GM19372 (cell line): ENCODE results near the gene CORO2A.

ENCODE experiments used
- ATAC-seq: cut with Tn5 transposase; IDR thresholded peaks from one replicate; pipeline ENCODE4 v1.9.1; 2021; ENCODE audit warnings: mild to moderate bottlenecking, low read depth, moderate library complexity; ENCODE audit not compliant: unreplicated experiment

Gene CORO2A

GRCh38 chr9:98173181-98173580, 19.3 kb downstream of the CORO2A start:
- ATAC-seq: no peak

DNA sequence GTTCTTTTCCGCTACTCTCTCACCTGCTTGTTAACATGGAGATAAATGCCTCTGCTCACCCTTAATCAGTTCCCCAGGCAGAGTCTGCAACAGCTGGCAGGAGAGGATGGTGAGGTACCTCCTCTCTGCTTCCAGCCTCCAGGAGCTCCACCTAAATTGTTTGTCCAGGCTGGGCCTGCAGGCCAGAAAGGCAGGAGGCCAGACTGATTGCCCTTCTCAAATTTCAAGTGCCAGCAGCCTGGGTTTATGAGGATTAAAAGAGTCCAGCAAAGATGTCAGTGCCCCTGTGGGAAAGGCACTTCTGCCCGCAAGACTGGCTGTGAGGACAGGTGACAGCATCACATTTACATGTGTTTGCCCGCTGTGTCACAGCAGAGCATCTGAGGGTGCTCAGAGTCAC, 19.8 kb downstream of the CORO2A start:
- no peak for ATAC-seq

DNA sequence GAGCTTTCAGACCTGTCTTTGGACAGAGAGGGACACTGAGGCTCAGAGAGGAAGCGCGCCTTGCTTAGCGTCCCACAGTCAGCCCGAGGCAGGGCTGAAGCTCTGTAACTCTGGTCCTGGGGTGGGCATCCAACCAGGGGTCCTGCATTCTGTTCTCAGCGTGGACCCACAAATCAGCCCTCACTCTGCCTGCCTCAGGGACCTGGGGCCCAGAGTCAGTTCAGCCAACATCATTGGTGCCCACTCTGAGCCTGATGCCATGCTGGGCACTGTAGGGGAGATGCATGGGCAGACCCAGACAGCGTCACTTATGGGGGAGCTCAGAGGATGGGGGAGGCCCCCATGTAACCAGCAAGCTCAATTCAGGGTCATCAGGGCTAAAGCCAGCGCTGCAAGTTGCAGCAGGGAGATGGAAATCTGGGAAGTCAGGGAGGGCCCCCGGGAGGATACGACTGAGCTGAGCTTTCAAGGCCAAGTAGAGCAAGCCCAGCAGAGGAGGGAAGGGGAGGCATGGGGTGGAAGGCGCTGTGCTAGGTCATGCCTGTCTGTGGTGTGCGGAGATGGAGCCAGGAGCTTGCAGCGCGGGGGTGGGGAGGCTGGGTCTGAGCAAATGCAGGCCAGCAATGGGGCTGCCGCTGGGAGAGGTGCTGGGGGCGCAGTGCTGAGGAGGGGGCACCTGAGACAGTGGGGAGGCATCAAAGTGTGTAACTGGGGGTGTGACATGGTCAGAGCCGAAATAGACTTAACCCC, 21.1 kb downstream of the CORO2A start:
- ATAC-seq: no peak

DNA sequence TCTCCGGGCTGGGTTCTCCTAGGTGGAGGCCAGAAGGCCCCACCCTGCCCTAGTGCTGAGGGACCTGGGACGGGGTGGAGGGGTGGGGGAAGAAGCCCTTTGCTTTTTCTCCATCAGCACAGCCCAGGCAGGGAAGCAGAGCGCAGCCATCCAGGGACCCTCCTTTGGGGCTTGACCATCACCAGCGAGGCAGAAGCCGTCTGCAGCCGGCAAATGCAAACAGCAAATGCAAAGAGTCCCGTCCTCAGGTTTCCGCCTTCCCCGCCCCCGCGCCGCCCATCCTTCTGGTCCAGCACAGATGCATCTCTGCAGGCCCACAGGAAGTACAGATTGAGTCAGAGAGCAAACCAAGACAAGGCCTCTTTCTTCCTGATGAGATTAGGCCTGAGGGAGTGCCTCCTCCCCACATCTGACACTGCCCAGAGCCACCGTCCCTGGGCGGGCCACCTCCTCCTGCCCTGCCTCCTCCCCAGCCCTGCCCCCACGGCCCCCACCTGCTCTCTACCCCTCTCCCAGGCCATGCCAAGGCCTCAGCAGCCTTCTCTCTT, 23.4 kb downstream of the CORO2A start:
- peak; percentile 98 for ATAC-seq

- ATAC-seq: no peak
Measured at GRCh38 chr9:98168153-98168780, 24.2 kb downstream of the CORO2A start.

GRCh38 chr9:98164912-98165311, 27.5 kb downstream of the CORO2A start:
- no peak for ATAC-seq

DNA sequence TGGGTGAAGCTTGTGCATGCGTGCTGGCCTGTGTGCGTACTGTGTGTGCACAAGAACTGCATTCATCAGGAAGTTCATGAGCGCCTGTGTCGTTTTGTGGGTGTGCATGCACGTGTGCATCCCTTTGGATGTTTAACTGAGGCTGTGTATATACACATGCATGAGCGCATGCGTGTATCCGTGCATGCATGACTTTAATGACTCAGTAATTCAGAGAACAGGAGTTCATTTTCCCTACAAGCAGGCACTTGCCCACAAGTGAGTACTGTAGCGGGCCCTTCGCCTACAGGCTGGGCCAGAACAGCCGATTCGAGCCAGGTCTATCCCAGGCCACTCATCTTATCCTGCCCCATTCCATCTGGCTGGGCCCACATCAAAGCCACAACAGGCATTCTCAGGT, 29.8 kb downstream of the CORO2A start:
- no peak for ATAC-seq

- ATAC-seq: no peak
Measured at GRCh38 chr9:98161851-98162250, 30.6 kb downstream of the CORO2A start.

DNA sequence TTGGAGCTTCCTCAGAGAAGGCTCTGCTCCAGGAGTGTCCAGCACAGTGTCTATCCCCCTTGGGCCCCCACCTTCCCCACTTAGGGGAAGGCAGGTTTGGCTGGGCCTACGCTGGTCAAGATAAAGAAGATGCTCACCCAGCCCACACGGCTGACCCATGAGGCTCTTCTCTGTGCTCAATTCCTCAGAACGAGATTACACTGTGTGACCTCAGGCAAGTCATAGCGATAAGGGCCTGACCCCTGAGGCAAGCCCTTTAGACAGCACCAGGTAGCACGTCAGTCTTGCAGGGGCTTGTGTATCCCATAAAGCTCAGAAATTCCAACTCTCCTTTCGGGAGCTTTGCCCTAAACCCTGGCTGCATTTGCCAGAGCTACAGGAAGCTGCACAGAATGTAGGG, 32.6 kb downstream of the CORO2A start:
- ATAC-seq: no peak

GRCh38 chr9:98159301-98159700, 33.1 kb downstream of the CORO2A start:
- ATAC-seq: no peak

- ATAC-seq: no peak
Measured at GRCh38 chr9:98158071-98158831, 34.2 kb downstream of the CORO2A start.

DNA sequence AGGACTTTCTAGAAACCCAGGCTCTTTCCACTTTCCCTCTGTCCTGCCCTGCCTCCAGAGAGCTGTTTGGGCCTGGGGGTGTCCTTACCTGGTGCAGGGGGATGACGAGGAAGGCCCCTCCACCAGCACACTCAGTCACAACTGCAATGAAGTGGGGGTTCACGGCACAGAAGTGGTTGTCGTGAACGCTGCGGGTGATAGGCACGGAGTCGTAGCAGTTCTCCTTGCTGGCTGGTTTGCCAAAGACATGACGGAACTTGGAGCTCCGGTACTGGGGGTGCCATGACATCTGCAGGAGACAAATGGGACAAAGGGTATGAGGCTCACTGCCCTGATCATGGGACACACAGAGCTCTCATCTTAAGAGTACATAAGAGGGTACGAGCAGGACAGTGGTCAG, 35.1 kb downstream of the CORO2A start:
- ATAC-seq: no peak

DNA sequence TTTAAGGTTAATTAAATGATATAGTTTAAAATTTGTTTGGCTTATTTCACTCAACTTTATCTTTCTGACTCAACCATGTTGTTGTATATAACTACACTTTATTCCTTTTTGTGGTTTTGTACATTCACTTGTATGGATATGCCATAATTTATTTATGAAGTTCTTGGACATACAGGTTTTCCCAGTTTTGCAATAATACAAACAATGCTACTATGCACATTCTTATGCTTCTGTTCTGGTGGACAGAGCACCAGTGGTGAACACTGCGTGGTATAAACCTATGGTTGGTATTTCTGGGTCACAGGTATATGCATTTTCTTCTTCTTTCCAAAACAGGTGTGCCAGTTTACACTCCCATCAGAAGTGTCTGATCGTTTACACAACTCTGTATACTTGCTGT, 37.8 kb downstream of the CORO2A start:
- no peak for ATAC-seq

DNA sequence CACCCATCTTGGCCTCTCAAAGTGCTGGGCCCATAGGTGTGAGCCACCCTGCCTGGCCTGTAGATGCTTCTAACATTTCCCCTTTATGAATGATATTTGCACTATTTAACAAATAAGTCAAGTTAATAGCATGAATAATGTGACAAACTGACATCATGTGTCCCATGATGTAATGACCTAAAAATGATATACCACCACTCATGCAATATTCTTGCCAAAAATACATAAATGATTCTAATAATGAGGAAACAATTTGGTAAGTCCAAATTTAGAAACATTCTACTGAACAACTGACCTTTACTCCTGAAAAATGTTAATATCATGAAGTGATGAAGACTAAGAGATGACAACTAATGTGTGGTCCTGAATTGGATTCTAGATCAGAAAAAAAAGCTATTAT, 39.9 kb downstream of the CORO2A start:
- ATAC-seq: no peak

- no peak for ATAC-seq
Measured at GRCh38 chr9:98150721-98151120, 41.7 kb downstream of the CORO2A start.

GRCh38 chr9:98150164-98150563, 42.3 kb downstream of the CORO2A start:
- ATAC-seq: no peak

DNA sequence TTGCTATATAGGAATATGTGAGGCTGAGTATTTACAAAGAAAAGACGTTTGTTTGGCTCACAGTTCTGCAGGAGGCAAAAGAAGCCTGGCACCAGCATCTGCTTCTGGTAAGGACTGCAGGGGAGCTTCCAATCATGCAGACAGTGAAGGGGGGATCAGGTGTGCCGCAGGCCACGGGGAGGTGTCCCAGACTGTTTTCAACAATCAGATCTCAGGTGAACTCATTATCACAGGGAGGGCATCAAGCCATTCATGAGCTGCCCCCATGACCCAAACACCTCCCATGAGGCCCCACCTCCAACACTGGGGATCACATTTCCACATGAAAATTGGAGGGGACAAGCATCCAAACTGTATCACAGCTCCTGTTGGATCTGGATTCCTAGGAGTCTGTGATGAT, 43.0 kb downstream of the CORO2A start:
- no peak for ATAC-seq

GRCh38 chr9:98148486-98148885, 44.0 kb downstream of the CORO2A start:
- no peak for ATAC-seq

- no peak for ATAC-seq
Measured at GRCh38 chr9:98147582-98147981, 44.9 kb downstream of the CORO2A start.

DNA sequence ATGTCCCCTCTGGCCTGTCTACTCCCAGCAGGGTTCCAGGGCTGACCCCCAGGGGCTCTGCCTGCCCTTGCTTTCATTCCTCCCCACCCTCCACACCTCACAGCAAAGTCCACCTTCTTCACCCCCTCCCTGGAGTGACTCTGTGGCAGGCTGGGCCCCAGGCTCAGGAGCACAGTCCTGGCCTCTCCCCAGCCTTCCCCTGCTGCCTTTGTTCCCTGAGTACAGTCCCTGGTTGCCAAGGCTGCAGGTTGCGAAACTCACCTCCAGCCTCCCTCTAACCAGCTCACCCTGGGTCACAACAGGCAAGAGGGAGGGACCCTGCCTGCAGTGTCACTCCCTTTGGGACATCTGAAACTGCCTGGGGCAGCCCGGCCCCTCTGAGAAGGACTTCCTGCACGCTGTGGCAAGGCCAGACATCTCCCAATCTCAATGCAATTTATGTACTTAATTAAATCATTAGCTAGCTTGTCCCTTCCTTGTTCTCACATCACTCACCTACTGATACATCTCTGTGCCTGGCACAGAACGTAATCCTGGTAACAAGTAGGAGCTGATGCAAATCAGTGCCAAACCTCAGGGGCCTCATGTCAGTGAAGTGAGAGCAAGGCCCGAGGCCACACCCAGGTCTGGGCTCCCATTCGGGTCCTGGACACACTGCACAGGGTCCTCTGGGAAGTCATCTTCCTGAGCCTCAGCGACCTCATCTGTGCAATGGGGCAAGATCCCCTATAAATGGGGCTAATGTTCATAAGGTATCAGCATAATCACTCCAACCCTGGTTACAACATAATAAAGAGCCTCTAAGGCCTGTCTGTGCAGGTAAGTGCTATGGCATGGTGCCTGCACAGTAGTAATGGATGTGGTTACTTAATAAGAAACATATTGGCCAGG, 46.1 kb downstream of the CORO2A start:
- ATAC-seq: no peak
